Spleen (tissue), 3 donors: Measurements from ENCODE around the gene FGF22.

Experiments
- POLR2A ChIP-seq, 3 donors: fragments of 450-650 bp; IDR thresholded peaks; one replicate each; pipeline ENCODE4 v1.5.1; 2017; ENCODE audit warnings: antibody characterized with exemption in 3 of 3, mild to moderate bottlenecking in 1 of 3
- POLR2AphosphoS5 ChIP-seq, 3 donors: sonication (generic); formaldehyde crosslinking; IDR thresholded peaks; one replicate each; pipeline ENCODE4 v1.5.1; 2017; ENCODE audit warnings: antibody characterized with exemption in 3 of 3

DNA sequence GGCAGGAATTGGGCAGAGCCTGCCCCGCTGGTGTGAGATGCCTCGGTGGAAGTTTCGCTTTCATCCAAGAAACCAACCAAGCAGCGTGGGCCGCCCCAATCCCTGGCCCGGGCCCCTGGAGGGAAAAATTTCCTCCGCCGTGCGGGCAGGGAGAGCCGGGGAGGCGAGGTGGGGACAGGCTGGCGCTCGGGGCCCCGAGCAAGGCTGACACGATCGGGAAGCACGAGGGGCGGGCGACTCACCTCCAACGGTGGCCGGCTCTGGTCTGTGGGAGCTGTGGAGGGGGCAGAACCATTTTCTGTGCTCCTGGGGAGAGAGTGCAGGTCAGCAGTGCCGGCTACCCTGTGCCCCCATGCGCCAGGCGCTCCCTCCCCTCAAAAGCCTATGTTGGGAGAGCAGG, 12.3 kb downstream of the FGF22 start:
- no peak for TF ChIP-seq POLR2AphosphoS5 (IDR thresholded peaks at IDR 0.05)
- no peak for TF ChIP-seq POLR2A (IDR thresholded peaks at IDR 0.05)
